Endothelial cell of umbilical vein (primary cell): Measurements from ENCODE around the gene METRNL. TPM values are rescaled to one million over a fixed set of nuclear protein-coding genes. Genes with fewer than 3 reads are reported as not detected.

Experiments
- BruUV-seq: library from RNA; stranded (reverse); fragments of 400-500 nt; replicated peaks from 2 replicates; lab custom pipeline; 2021; lab: Mats Ljungman, UMichigan
- CTCF ChIA-PET: fragments of 300-600, 350-600 bp; sonication (Branson Sonifier 250); formaldehyde crosslinking; loops from one replicate; lab custom pipeline; 2021; ENCODE audit warnings: antibody characterized with exemption, inconsistent platforms; lab: Charles Lee
- POLR2A ChIA-PET: fragments of 300-600, 350-600 bp; sonication (Branson Sonifier 250); formaldehyde crosslinking; loops from one replicate; lab custom pipeline; 2021; ENCODE audit warnings: antibody characterized with exemption, inconsistent platforms; lab: Charles Lee
- DNase-seq: peaks from one replicate; pipeline ENCODE4 v3.0.0-alpha.2; 2011; ENCODE audit warnings: low read depth, low spot score
- FAIRE-seq: peaks from 2 replicates; lab custom pipeline; 2011; peaks lifted over from hg19 to GRCh38; lab: Jason Lieb, UNC
- H2AFZ ChIP-seq: 2 replicates; pipeline ENCODE4 v1.6.0; 2012; ENCODE audit warnings: low read depth, low read length, control low read depth, inconsistent platforms
- H3K27ac ChIP-seq: 2 replicates; pipeline ENCODE4 v1.5.1; 2011; ENCODE audit warnings: low read depth, mild to moderate bottlenecking, control low read depth, low read length, moderate library complexity; ENCODE audit not compliant: insufficient read depth
- H3K27me3 ChIP-seq, 2 experiments: 2 replicates each; pipeline versions ENCODE4 v1.6.0 to v1.6.1; 2011; ENCODE audit warnings: low read length in 2 of 2, mixed read lengths in 1 of 2; ENCODE audit not compliant: control insufficient read depth in 2 of 2, insufficient read depth in 2 of 2
- H3K36me3 ChIP-seq, 2 experiments: 2 replicates in 1 of 2; 3 replicates in 1 of 2; pipeline ENCODE4 v1.5.1; 2011; ENCODE audit warnings: low read length in 2 of 2, mild to moderate bottlenecking in 1 of 2, moderate library complexity in 1 of 2; ENCODE audit not compliant: control insufficient read depth in 2 of 2, insufficient read depth in 2 of 2; ENCODE audit errors: extremely low read depth in 1 of 2
- H3K4me1 ChIP-seq: 3 replicates; pipeline ENCODE4 v1.5.1; 2011; ENCODE audit warnings: mild to moderate bottlenecking, low read length; ENCODE audit not compliant: control insufficient read depth, insufficient read depth; ENCODE audit errors: extremely low read depth
- H3K4me2 ChIP-seq: 2 replicates; pipeline ENCODE4 v1.6.1; 2011; ENCODE audit warnings: low read length, control low read depth, mixed read lengths; ENCODE audit not compliant: insufficient read depth
- H3K4me3 ChIP-seq, 3 experiments: fragments of 200-600 bp in 1 of 3; sonication (generic), shearing (Covaris generic) in 1 of 3; replicated peaks in 1 of 3; 2 replicates each; pipeline ENCODE4 v1.5.1; 2011 to 2016; ENCODE audit warnings: control low read depth in 3 of 3, low read length in 3 of 3, mild to moderate bottlenecking in 2 of 3, inconsistent platforms in 1 of 3, low read depth in 1 of 3, moderate library complexity in 1 of 3; ENCODE audit not compliant: insufficient read depth in 1 of 3
- H3K79me2 ChIP-seq: 2 replicates; pipeline ENCODE4 v1.6.0; 2012; ENCODE audit warnings: low read length, inconsistent platforms; ENCODE audit not compliant: control insufficient read depth, insufficient read depth
- H3K9ac ChIP-seq: replicated peaks from 2 replicates; pipeline ENCODE3; 2011; ENCODE audit warnings: low read length, control low read depth; ENCODE audit not compliant: insufficient read depth; ENCODE audit errors: extremely low read depth
- H3K9me1 ChIP-seq: replicated peaks from 3 replicates; pipeline ENCODE4 v1.6.0; 2011; ENCODE audit warnings: mild to moderate bottlenecking, low read length; ENCODE audit not compliant: control insufficient read depth, insufficient read depth; ENCODE audit errors: extremely low read depth
- H3K9me3 ChIP-seq: replicated peaks from 2 replicates; pipeline ENCODE4 v1.5.1; 2012; ENCODE audit warnings: low read length, inconsistent platforms; ENCODE audit not compliant: control insufficient read depth, insufficient read depth
- H4K20me1 ChIP-seq: replicated peaks from 2 replicates; pipeline ENCODE3; 2011; ENCODE audit warnings: mild to moderate bottlenecking, low read length; ENCODE audit not compliant: control insufficient read depth, insufficient read depth; ENCODE audit errors: extremely low read depth
- CTCF ChIP-seq, 2 donors: IDR thresholded peaks; 1 replicate in 1 of 2; 2 replicates in 1 of 2; pipeline ENCODE4 v1.5.1; 2011; ENCODE audit warnings: low read length in 2 of 2, mild to moderate bottlenecking in 2 of 2, moderate library complexity in 2 of 2, control low read depth in 1 of 2, inconsistent platforms in 1 of 2, low read depth in 1 of 2; ENCODE audit not compliant: insufficient read depth in 1 of 2; ENCODE audit errors: extremely low read depth in 1 of 2
- EZH2 ChIP-seq: IDR thresholded peaks from 2 replicates; pipeline ENCODE4 v1.6.1; 2012; ENCODE audit warnings: borderline replicate concordance, low read depth, mild to moderate bottlenecking, moderate library complexity, low read length, inconsistent platforms; ENCODE audit not compliant: severe bottlenecking
- FOS ChIP-seq: IDR thresholded peaks from 2 replicates; pipeline ENCODE4 v1.6.1; 2011; ENCODE audit warnings: mild to moderate bottlenecking, low read length, moderate library complexity, borderline replicate concordance; ENCODE audit not compliant: insufficient read depth
- GATA2 ChIP-seq: IDR thresholded peaks from 2 replicates; pipeline ENCODE4 v1.7.0; 2011; ENCODE audit warnings: low read depth, mild to moderate bottlenecking, moderate library complexity, mixed read lengths, low read length; ENCODE audit not compliant: insufficient read length, insufficient read depth
- JUN ChIP-seq: IDR thresholded peaks from 2 replicates; pipeline ENCODE4 v1.6.1; 2011; ENCODE audit warnings: borderline replicate concordance, low read depth; ENCODE audit not compliant: insufficient read length, insufficient read depth
- MYC ChIP-seq: IDR thresholded peaks from one replicate; pipeline ENCODE4 v1.6.1; 2011; ENCODE audit warnings: mild to moderate bottlenecking, low read depth, low read length
- POLR2A ChIP-seq: IDR thresholded peaks from 2 replicates; pipeline ENCODE4 v1.6.1; 2012; ENCODE audit warnings: low read depth, mild to moderate bottlenecking, control low read depth, low read length
- POLR2AphosphoS5 ChIP-seq: IDR thresholded peaks from 2 replicates; pipeline ENCODE4 v1.6.1; 2012; ENCODE audit warnings: low read depth, mild to moderate bottlenecking, control low read depth, low read length, moderate library complexity; ENCODE audit not compliant: insufficient read depth
- dilution Hi-C: fragments of 300-500 bp; cut with MboI; formaldehyde crosslinking; loops from one replicate; pipeline ENCODE4 v1.15.0; 2019; ENCODE audit warnings: low sequenced_read_pairs; ENCODE audit not compliant: extremely low pct_ligation_motif_present
- intact Hi-C: fragments of 100-400 bp; cut with micrococcal nuclease; formaldehyde crosslinking; loops from one replicate; pipeline ENCODE4 v1.10.0; 2022
- polyA plus RNA-seq, 4 experiments: library from polyadenylated mRNA; depleted of rRNA in 3 of 4; stranded (reverse) in 3 of 4; unstranded in 1 of 4; fragments of >200 nt; gene quantifications; 2 replicates each; pipeline versions ENCODE4 v1.2.1 to v1.2.3, GENCODE V29; 2011 to 2012; ENCODE audit warnings: missing spikeins in 1 of 4
- total RNA-seq: library from RNA; stranded (reverse); gene quantifications from 2 replicates; pipeline ENCODE4 v1.2.3, GENCODE V29; 2021
- TF ChIP-seq, protein P1 (sequence below): IDR thresholded peaks from 2 replicates; pipeline ENCODE4 v1.6.1; 2011; ENCODE audit not compliant: insufficient read depth, insufficient read length

Gene METRNL
- total and polyA plus RNA-seq, 2 donors (not counting 3 experiments of a cell fraction or from before 2014, with no cell fraction given) = 29.5 to 54.4 TPM

- Histone ChIP-seq H3K36me3 (no peaks in the 10 kb centered on the region), H3K4me3 (no peak overlapping the region), H4K20me1 (no peaks in the 10 kb centered on the region), H3K4me1 (no peaks in the 10 kb centered on the region), H3K27ac (no peak overlapping the region), H3K9me3 (no peaks in the 10 kb centered on the region), H3K9ac (no peak overlapping the region), H3K27me3 (peaks cover 0 to 4% of the 10 kb centered on the region in 2 experiments), H3K4me2 (no peak overlapping the region), H3K9me1 (no peaks in the 10 kb centered on the region), H2AFZ (no peak overlapping the region), H3K79me2 (no peaks in the 10 kb centered on the region)
- intact Hi-C loops (no loop called here), dilution Hi-C loops (no loop called here)
- ChIA-PET POLR2A (no interaction called here), CTCF (interaction anchor here (1.1 to 1.3 kb wide), 3 partner anchors 28 to 350 kb away, joined by 3 read pairs; no protein-coding TSS in a partner anchor)
- DNase-seq = no peak
- TF ChIP-seq CTCF (IDR thresholded peaks at IDR 0.05; ENCODE audit: extremely low read depth in 1 of 2, insufficient read depth in 1 of 2, low read depth in 1 of 2, low read length in 2 of 2) (no peak), POLR2AphosphoS5 (no peak), FOS (no peak), POLR2A (no peak), MYC (no peak), GATA2 (no peak), EZH2 (no peak), JUN (no peak)
- TF ChIP-seq, protein P1, sequence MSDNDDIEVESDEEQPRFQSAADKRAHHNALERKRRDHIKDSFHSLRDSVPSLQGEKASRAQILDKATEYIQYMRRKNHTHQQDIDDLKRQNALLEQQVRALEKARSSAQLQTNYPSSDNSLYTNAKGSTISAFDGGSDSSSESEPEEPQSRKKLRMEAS = no peak
- no peak for FAIRE-seq
- no TSS peak for BruUV-seq
Measured at GRCh38 chr17:83132251-83133081, 53.1 kb downstream of the METRNL start.
